Activated CD4-positive, alpha-beta T cell treated with anti-CD3 and anti-CD28 coated beads for 4 hours (primary cell): ENCODE results near the gene KLHL26.
"Not testable (repeated sequence)": the region's sequence is repeated elsewhere in the genome, so short reads cannot be mapped to it uniquely, and the experiment has no call there.

Experiments used
- DNase-seq, 2 donors: peaks; one replicate each; pipeline ENCODE4 v3.0.0-alpha.2; 2020

Gene KLHL26

GRCh38 chr19:18667531-18668251 lies 30.9 kb downstream of the KLHL26 start:
- no peak for DNase-seq

GRCh38 chr19:18668252-18668631 lies 31.4 kb downstream of the KLHL26 start:
- DNase-seq: no peak

GRCh38 chr19:18668744-18669523 lies 32.1 kb downstream of the KLHL26 start:
- no peak for DNase-seq

GRCh38 chr19:18669524-18669817 lies 32.6 kb downstream of the KLHL26 start:
- DNase-seq: no peak

GRCh38 chr19:18669883-18670282 lies 33.1 kb downstream of the KLHL26 start:
- no peak for DNase-seq

- no peak for DNase-seq
Measured at GRCh38 chr19:18670312-18670711, 33.5 kb downstream of the KLHL26 start.

- DNase-seq: no peak
Measured at GRCh38 chr19:18671303-18672043, 34.6 kb downstream of the KLHL26 start.

- DNase-seq: no peak
Measured at GRCh38 chr19:18672044-18672451, 35.2 kb downstream of the KLHL26 start.

GRCh38 chr19:18672606-18673337 lies 35.9 kb downstream of the KLHL26 start:
- no peak for DNase-seq

- no peak for DNase-seq
Measured at GRCh38 chr19:18674616-18675015, 37.8 kb downstream of the KLHL26 start.

GRCh38 chr19:18675779-18676178 lies 39.0 kb downstream of the KLHL26 start:
- peak; percentile 15 to 38 for DNase-seq

- no peak for DNase-seq
Measured at GRCh38 chr19:18676692-18677091, 39.9 kb downstream of the KLHL26 start.

GRCh38 chr19:18677156-18677555 lies 40.3 kb downstream of the KLHL26 start:
- DNase-seq: no peak

- not testable (repeated sequence) for DNase-seq
Measured at GRCh38 chr19:18680148-18680547, 43.3 kb downstream of the KLHL26 start.

GRCh38 chr19:18682807-18683108 lies 45.9 kb downstream of the KLHL26 start:
- no peak for DNase-seq

GRCh38 chr19:18683109-18683957 lies 46.5 kb downstream of the KLHL26 start, which contains the start of gene CRTC1:
Gene CRTC1 (plus strand): TSS chr19:18683680. CDS start chr19:18683703, 23 bp downstream.
- peak; percentile 93 to 95 for DNase-seq

GRCh38 chr19:18683958-18684641 lies 47.3 kb downstream of the KLHL26 start:
- DNase-seq: no peak

GRCh38 chr19:18684642-18684993 lies 47.8 kb downstream of the KLHL26 start:
- DNase-seq: no peak

GRCh38 chr19:18685597-18686190 lies 48.9 kb downstream of the KLHL26 start:
- no peak for DNase-seq

GRCh38 chr19:18687740-18688465 lies 51.1 kb downstream of the KLHL26 start:
- no peak for DNase-seq

- no peak for DNase-seq
Measured at GRCh38 chr19:18696023-18696422, 59.2 kb downstream of the KLHL26 start.
